ENCODE results near the gene HACD3. TPM values are rescaled to one million over a fixed set of nuclear protein-coding genes. Genes with fewer than 3 reads are reported as not detected.

Gene HACD3
- total and polyA plus RNA-seq, 11 donors = 3.2 to 16.7 (median 9.8) TPM

GRCh38 chr15:65509321-65509720, 20.9 kb upstream of the HACD3 start:
- 84 to 100% (median 95%) methylated on average over 2 of the region's 2 CpGs for WGBS, 4 donors
- Histone ChIP-seq H3K4me1 (peaks cover 3 to 44% (median 25%) of the 10 kb centered on the region in 12 donors), H3K36me3 (peaks cover 0 to 81% (median 65%) of the 10 kb centered on the region in 9 donors), H3K27ac (no peak overlapping the region), H3K27me3 (no peaks in the 10 kb centered on the region), H3K4me3 (no peak overlapping the region), H3K9me3 (no peaks in the 10 kb centered on the region)
- DNase-seq (no peak), ATAC-seq (no peak)
- TF ChIP-seq CTCF (IDR thresholded peaks at IDR 0.05) = no peak
- no peak for TF ChIP-seq POLR2A (IDR thresholded peaks at IDR 0.05)
- intact Hi-C loops (cut with DNase I) = no loop called here

- peak in 1 of 4 donors; percentile 5 for ATAC-seq
- Histone ChIP-seq H3K36me3 (peaks cover 0 to 61% (median 49%) of the 10 kb centered on the region in 9 donors), H3K4me1 (peaks cover 8 to 68% (median 46%) of the 10 kb centered on the region in 12 donors), H3K9me3 (no peaks in the 10 kb centered on the region), H3K27ac (peak overlapping the region; percentile 43 to 80 (median 66)), H3K27me3 (no peaks in the 10 kb centered on the region), H3K4me3 (peak overlapping the region in 10 of 12 donors; percentile 13 to 52 (median 30))
- 69 to 82% (median 73%) methylated on average over 5 of the region's 5 CpGs for WGBS, 4 donors
- no peak for DNase-seq
- TF ChIP-seq POLR2A (IDR thresholded peaks at IDR 0.05) (no peak), CTCF (IDR thresholded peaks at IDR 0.05) (no peak)
- intact Hi-C loops (cut with DNase I) = no loop called here
Observed at GRCh38 chr15:65512189-65512588, 18.1 kb upstream of the HACD3 start.

GRCh38 chr15:65512807-65513416, 17.4 kb upstream of the HACD3 start:
- no peaks in the 10 kb centered on the region for H3K27me3 ChIP-seq
- intact Hi-C loops (cut with DNase I) = no loop called here
- peaks cover 0 to 54% (median 44%) of the 10 kb centered on the region in 9 donors for H3K36me3 ChIP-seq
- no peak for TF ChIP-seq POLR2A (IDR thresholded peaks at IDR 0.05)
- no peak for TF ChIP-seq CTCF (IDR thresholded peaks at IDR 0.05)
- DNase-seq = peak in 4 of 5 donors; percentile 50 to 76 (median 73)
- peak overlapping the region in 10 of 12 donors; percentile 13 to 52 (median 30) for H3K4me3 ChIP-seq
- H3K27ac ChIP-seq = peak overlapping the region; percentile 10 to 80 (median 65)
- WGBS, 4 donors = 28 to 53% (median 34%) methylated on average over 10 of the region's 10 CpGs
- H3K4me1 ChIP-seq = peaks cover 8 to 65% (median 47%) of the 10 kb centered on the region in 12 donors
- H3K9me3 ChIP-seq = peaks cover 0 to 2% (median 0%) of the 10 kb centered on the region in 12 donors
- ATAC-seq = peak; percentile 30 to 73 (median 52)

- Histone ChIP-seq H3K9me3 (peaks cover 0 to 3% (median 0%) of the 10 kb centered on the region in 12 donors), H3K4me1 (peaks cover 8 to 46% (median 35%) of the 10 kb centered on the region in 12 donors), H3K27me3 (no peaks in the 10 kb centered on the region), H3K4me3 (peak within 1 kb of the TSS; percentile 83 to 100 (median 97)), H3K27ac (peak within 1 kb of the TSS; percentile 85 to 99 (median 94)), H3K36me3 (peaks cover 0 to 16% (median 5%) of the 10 kb centered on the region in 9 donors)
- ATAC-seq (peak; percentile 94 to 99 (median 98)), DNase-seq (peak; percentile 93 to 96 (median 94))
- WGBS, 4 donors = 0 to 1% (median 1%) methylated on average over 33 to 75 of the region's 75 CpGs
- TF ChIP-seq CTCF (IDR thresholded peaks at IDR 0.05) (peak; percentile 68 to 98 (median 88)), POLR2A (IDR thresholded peaks at IDR 0.05) (peak in 1 of 2 donors; percentile 54)
- intact Hi-C loops (cut with DNase I) = loop anchor here in 1 of 10 donors (1.0 kb wide), 1 partner anchor 94 kb away; the partner anchor contains the start of gene INTS14
Observed at GRCh38 chr15:65516997-65517865, 13.0 kb upstream of the HACD3 start, which contains the start of gene DPP8. TSS of gene DPP8 (minus strand) at chr15:65517689. CDS start at chr15:65512553, 5,136 bp downstream.
